CD14-positive monocyte (primary cell): ENCODE data around the gene ZNF407. TPM values are rescaled to one million over a fixed set of nuclear protein-coding genes. Genes with fewer than 3 reads are reported as not detected.

Source experiments
- DNase-seq, 3 donors: peaks; one replicate each; pipeline ENCODE4 v3.0.0-alpha.2; 2011 to 2022
- H2AFZ ChIP-seq: 2 replicates; pipeline ENCODE4 v1.6.0; 2012; ENCODE audit warnings: mild to moderate bottlenecking, low read depth, low read length, inconsistent platforms; ENCODE audit not compliant: insufficient read depth, poor library complexity, severe bottlenecking
- H3K27ac ChIP-seq, 2 donors: 1 replicate in 1 of 2; 2 replicates in 1 of 2; pipeline ENCODE4 v1.5.1; 2012 to 2013; ENCODE audit warnings: low read length in 2 of 2, control low read depth in 1 of 2, inconsistent platforms in 1 of 2, low read depth in 1 of 2, mild to moderate bottlenecking in 1 of 2
- H3K27me3 ChIP-seq, 2 donors: one replicate each; pipeline versions ENCODE4 v1.6.0 to v1.6.1; 2011 to 2013; ENCODE audit warnings: low read length in 2 of 2; ENCODE audit not compliant: control insufficient read depth in 2 of 2, insufficient read depth in 2 of 2
- H3K36me3 ChIP-seq, 2 donors: replicated peaks in 1 of 2; 1 replicate in 1 of 2; 2 replicates in 1 of 2; pipeline versions ENCODE4 v1.5.1 to v1.6.1; 2012 to 2013; ENCODE audit warnings: low read length in 2 of 2, control low read depth in 1 of 2, inconsistent platforms in 1 of 2, mild to moderate bottlenecking in 1 of 2; ENCODE audit not compliant: insufficient read depth in 2 of 2, control insufficient read depth in 1 of 2
- H3K4me1 ChIP-seq, 2 donors: 1 replicate in 1 of 2; 2 replicates in 1 of 2; pipeline versions ENCODE4 v1.5.1 to v1.6.1; 2012 to 2013; ENCODE audit warnings: low read length in 2 of 2, control low read depth in 1 of 2, inconsistent platforms in 1 of 2, mild to moderate bottlenecking in 1 of 2, moderate library complexity in 1 of 2; ENCODE audit not compliant: insufficient read depth in 2 of 2, control insufficient read depth in 1 of 2
- H3K4me2 ChIP-seq: replicated peaks from 2 replicates; pipeline ENCODE3; 2012; ENCODE audit warnings: low read length, moderate library complexity, mild to moderate bottlenecking; ENCODE audit not compliant: poor library complexity, severe bottlenecking; ENCODE audit errors: extremely low read depth
- H3K4me3 ChIP-seq, 3 experiments: fragments of 200-600 bp in 1 of 3; sonication (generic) in 1 of 3; replicated peaks in 1 of 3; 1 replicate in 2 of 3; 2 replicates in 1 of 3; pipeline ENCODE4 v1.5.1; 2011 to 2013; ENCODE audit warnings: low read length in 3 of 3, mild to moderate bottlenecking in 3 of 3, control low read depth in 2 of 3, low read depth in 2 of 3, inconsistent platforms in 1 of 3, moderate library complexity in 1 of 3
- H3K79me2 ChIP-seq: 2 replicates; pipeline ENCODE4 v1.6.0; 2012; ENCODE audit warnings: mild to moderate bottlenecking, control low read depth, inconsistent platforms, low read length, moderate library complexity; ENCODE audit not compliant: insufficient read depth
- H3K9ac ChIP-seq: 2 replicates; pipeline ENCODE4 v1.6.0; 2017; ENCODE audit warnings: low read length, mild to moderate bottlenecking; ENCODE audit not compliant: insufficient read depth, poor library complexity, severe bottlenecking
- H3K9me3 ChIP-seq, 2 donors: replicated peaks in 1 of 2; 1 replicate in 1 of 2; 2 replicates in 1 of 2; pipeline versions ENCODE4 v1.5.1 to v1.6.1; 2012 to 2013; ENCODE audit warnings: low read length in 2 of 2, control low read depth in 1 of 2; ENCODE audit not compliant: control insufficient read depth in 1 of 2, insufficient read depth in 1 of 2
- H4K20me1 ChIP-seq: 2 replicates; pipeline ENCODE4 v1.6.0; 2012; ENCODE audit warnings: mild to moderate bottlenecking, low read length, control low read depth, moderate library complexity; ENCODE audit not compliant: insufficient read depth
- H3K27ac Mint-ChIP-seq, 7 donors: one replicate each; pipeline ENCODE4 v1.8.0; 2020; ENCODE audit warnings: mild to moderate bottlenecking in 7 of 7, mixed read lengths in 7 of 7, moderate library complexity in 6 of 7, inconsistent platforms in 2 of 7
- H3K27me3 Mint-ChIP-seq, 3 donors: one replicate each; pipeline ENCODE4 v1.8.0; 2021 to 2022; ENCODE audit warnings: low read depth in 3 of 3, mild to moderate bottlenecking in 3 of 3, mixed read lengths in 3 of 3, moderate library complexity in 3 of 3, inconsistent platforms in 1 of 3
- H3K36me3 Mint-ChIP-seq, 2 donors: one replicate each; pipeline ENCODE4 v1.8.0; 2020; ENCODE audit warnings: mixed read lengths in 2 of 2, inconsistent platforms in 1 of 2, mild to moderate bottlenecking in 1 of 2
- H3K4me1 Mint-ChIP-seq: one replicate; pipeline ENCODE4 v1.8.0; 2020; ENCODE audit warnings: mild to moderate bottlenecking, mixed read lengths
- H3K4me3 Mint-ChIP-seq, 2 donors: one replicate each; pipeline ENCODE4 v1.8.0; 2020; ENCODE audit warnings: mild to moderate bottlenecking in 2 of 2, mixed read lengths in 2 of 2, moderate library complexity in 1 of 2
- H3K9me3 Mint-ChIP-seq, 7 donors: one replicate each; pipeline ENCODE4 v1.8.0; 2020 to 2022; ENCODE audit warnings: mixed read lengths in 7 of 7, mild to moderate bottlenecking in 6 of 7, moderate library complexity in 6 of 7, inconsistent platforms in 2 of 7
- CTCF ChIP-seq: fragments of 200-600 bp; IDR thresholded peaks from one replicate; pipeline ENCODE4 v1.8.0; 2022; ENCODE audit warnings: antibody characterized with exemption, mild to moderate bottlenecking
- WGBS: methylation state at CpG from one replicate; pipeline ENCODE4 v1.1.5; 2013; ENCODE audit warnings: missing lambda C conversion rate; ENCODE audit not compliant: insufficient coverage; 5-methylcytosine and 5-hydroxymethylcytosine counted together
- intact Hi-C, 2 donors: fragments of 100-400 bp; cut with micrococcal nuclease; formaldehyde crosslinking; loops; one replicate each; pipeline versions ENCODE4 v1.15.0 to v1.15.1; 2023
- polyA plus RNA-seq, 3 donors: library from polyadenylated mRNA; depleted of rRNA in 1 of 3; unstranded in 2 of 3; stranded (reverse) in 1 of 3; fragments of 300-500 nt in 2 of 3; fragments of >200 nt in 1 of 3; fragmentation: Illumina TruSeq in 2 of 3; gene quantifications; 1 replicate in 2 of 3; 2 replicates in 1 of 3; pipeline ENCODE4 v1.2.3, GENCODE V29; 2012 to 2021

Gene ZNF407
- polyA plus RNA-seq, 3 donors = 1.3 to 3.6 (median 1.6) TPM

DNA sequence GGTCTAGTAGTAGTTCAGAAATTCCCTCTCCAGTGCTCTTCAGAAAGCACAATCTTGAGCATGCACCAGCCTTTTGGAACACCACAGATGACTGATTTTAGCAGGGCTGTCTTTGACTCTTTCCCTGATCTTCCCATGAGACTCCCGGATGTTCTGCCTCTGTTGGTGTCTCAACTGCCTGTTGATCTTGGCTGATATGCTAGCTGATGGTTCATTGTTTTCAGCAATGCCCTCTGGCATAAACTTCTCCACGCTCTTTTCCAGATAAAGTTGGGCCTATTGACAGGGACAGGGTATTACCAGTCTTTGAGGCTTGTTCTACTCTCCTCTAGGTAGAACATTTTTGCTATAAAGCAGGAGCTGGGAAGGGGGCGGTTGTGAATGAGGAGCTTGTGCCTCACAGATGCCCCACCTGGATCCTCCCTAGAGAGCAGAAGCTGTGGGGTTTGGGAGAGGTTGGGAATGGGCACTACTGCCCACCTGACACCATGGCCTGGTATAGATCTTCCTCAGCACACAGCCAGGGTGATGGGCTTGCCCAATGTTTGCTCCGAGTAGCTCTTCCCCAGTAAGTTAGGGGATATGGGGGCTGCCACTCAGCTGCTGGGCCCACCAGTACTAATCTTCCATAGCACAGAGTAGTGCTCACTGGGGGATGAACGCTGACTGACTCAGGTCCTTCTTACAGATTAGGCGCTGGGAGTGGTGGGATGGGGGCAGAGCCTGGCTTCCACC lies 500.0 kb downstream of the ZNF407 start:
- no peaks in the 10 kb centered on the region for H3K79me2 ChIP-seq
- no peak for DNase-seq
- 100% methylated on average over 2 of the region's 6 CpGs for WGBS
- H3K4me3 ChIP-seq = no peak overlapping the region
- H3K4me2 ChIP-seq = no peak overlapping the region
- H3K9me3 ChIP-seq = peaks cover 0 to 17% of the 10 kb centered on the region in 2 donors
- peaks cover 2 to 4% (median 2%) of the 10 kb centered on the region in 3 donors for H3K27me3 Mint-ChIP-seq
- H4K20me1 ChIP-seq = no peaks in the 10 kb centered on the region
- H3K9ac ChIP-seq = no peak overlapping the region
- no peaks in the 10 kb centered on the region for H3K4me1 Mint-ChIP-seq
- no peak overlapping the region for H3K4me3 Mint-ChIP-seq
- no peaks in the 10 kb centered on the region for H3K36me3 Mint-ChIP-seq
- no peak for TF ChIP-seq CTCF
- no peak overlapping the region for H3K27ac Mint-ChIP-seq
- no peak overlapping the region for H3K27ac ChIP-seq
- H2AFZ ChIP-seq = no peak overlapping the region
- no peaks in the 10 kb centered on the region for H3K27me3 ChIP-seq
- H3K4me1 ChIP-seq = no peaks in the 10 kb centered on the region
- no peaks in the 10 kb centered on the region for H3K36me3 ChIP-seq
- peaks cover 9 to 19% (median 14%) of the 10 kb centered on the region in 7 donors for H3K9me3 Mint-ChIP-seq
- intact Hi-C loops = no loop called here

- Histone ChIP-seq H3K4me3 (no peak overlapping the region), H3K4me1 (no peaks in the 10 kb centered on the region), H4K20me1 (no peaks in the 10 kb centered on the region), H3K27me3 (no peaks in the 10 kb centered on the region), H3K9me3 (peaks cover 0 to 16% of the 10 kb centered on the region in 2 donors), H3K79me2 (no peaks in the 10 kb centered on the region), H2AFZ (no peak overlapping the region), H3K36me3 (no peaks in the 10 kb centered on the region), H3K4me2 (no peak overlapping the region), H3K9ac (no peak overlapping the region), H3K27ac (no peak overlapping the region)
- H3K4me3 Mint-ChIP-seq = no peak overlapping the region
- H3K27me3 Mint-ChIP-seq = peaks cover 0 to 4% (median 0%) of the 10 kb centered on the region in 3 donors
- no peak overlapping the region for H3K27ac Mint-ChIP-seq
- no peaks in the 10 kb centered on the region for H3K36me3 Mint-ChIP-seq
- no peak for TF ChIP-seq CTCF
- WGBS = 90% methylated on average over 1 of the region's 3 CpGs
- intact Hi-C loops = no loop called here
- no peaks in the 10 kb centered on the region for H3K4me1 Mint-ChIP-seq
- DNase-seq = no peak
- peaks cover 5 to 19% (median 10%) of the 10 kb centered on the region in 7 donors for H3K9me3 Mint-ChIP-seq
These were observed 503.4 kb downstream of the ZNF407 start for GRCh38 chr18:75100832-75101630.
